GM12875 (cell line): Measurements from ENCODE around the gene EXOC5.
"Not testable (repeated sequence)": the region's sequence is repeated elsewhere in the genome, so short reads cannot be mapped to it uniquely, and the experiment has no call there.

Source experiments
- H3K4me3 ChIP-seq: one replicate; pipeline ENCODE4 v1.5.1; 2011; ENCODE audit warnings: low read depth, low read length, control low read depth
- TF ChIP-seq, protein P1 (sequence below): IDR thresholded peaks from 2 replicates; pipeline ENCODE4 v1.5.1; 2011; ENCODE audit warnings: low read depth, mild to moderate bottlenecking, control low read depth, inconsistent platforms, low read length, moderate library complexity, borderline replicate concordance; ENCODE audit not compliant: insufficient read depth

The EXOC5 gene

DNA sequence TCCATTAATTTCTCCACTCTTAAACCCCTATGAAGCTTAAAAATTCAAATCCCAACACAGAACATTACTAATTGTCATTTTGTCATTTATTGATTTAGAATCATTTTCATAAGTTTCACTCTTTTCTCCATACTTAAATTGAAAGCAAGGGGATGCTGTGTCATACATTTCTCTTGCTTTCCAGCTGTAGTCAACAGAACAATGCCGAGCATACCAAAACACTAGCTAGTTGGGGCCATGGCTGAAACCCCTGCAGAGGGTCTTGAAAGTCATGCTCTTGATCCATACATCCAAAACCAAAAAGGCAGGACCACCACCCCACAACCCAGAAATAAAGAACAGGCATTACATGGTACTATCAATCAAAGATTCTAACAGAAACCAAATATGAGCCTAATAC is 9.0 kb downstream of the EXOC5 start:
- TF ChIP-seq, protein P1, sequence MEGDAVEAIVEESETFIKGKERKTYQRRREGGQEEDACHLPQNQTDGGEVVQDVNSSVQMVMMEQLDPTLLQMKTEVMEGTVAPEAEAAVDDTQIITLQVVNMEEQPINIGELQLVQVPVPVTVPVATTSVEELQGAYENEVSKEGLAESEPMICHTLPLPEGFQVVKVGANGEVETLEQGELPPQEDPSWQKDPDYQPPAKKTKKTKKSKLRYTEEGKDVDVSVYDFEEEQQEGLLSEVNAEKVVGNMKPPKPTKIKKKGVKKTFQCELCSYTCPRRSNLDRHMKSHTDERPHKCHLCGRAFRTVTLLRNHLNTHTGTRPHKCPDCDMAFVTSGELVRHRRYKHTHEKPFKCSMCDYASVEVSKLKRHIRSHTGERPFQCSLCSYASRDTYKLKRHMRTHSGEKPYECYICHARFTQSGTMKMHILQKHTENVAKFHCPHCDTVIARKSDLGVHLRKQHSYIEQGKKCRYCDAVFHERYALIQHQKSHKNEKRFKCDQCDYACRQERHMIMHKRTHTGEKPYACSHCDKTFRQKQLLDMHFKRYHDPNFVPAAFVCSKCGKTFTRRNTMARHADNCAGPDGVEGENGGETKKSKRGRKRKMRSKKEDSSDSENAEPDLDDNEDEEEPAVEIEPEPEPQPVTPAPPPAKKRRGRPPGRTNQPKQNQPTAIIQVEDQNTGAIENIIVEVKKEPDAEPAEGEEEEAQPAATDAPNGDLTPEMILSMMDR, result no peak
- no peak overlapping the region for H3K4me3 ChIP-seq

- H3K4me3 ChIP-seq, result not testable (repeated sequence)
These were observed 10.5 kb downstream of the EXOC5 start for GRCh38 chr14:57258221-57258620.

DNA sequence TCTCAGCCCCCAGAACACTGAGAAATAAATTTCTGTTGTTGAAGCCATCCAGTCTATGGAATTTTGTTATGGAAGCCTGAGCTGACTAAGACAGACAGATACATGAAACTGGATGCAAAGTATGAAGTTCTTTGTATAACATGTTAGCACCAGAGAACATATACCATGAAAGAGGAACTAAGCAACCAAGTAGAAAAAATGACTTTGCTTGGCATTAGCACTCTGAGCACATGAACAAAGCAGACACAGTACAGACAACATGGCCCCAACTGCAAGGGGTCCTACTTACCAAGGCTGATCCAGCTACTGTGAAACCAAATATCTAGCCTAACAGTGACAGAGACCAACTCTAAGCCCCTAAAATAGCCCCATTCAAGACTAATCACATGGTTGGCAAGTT is 13.8 kb downstream of the EXOC5 start:
- TF ChIP-seq, protein P1, result no peak
- no peak overlapping the region for H3K4me3 ChIP-seq

GRCh38 chr14:57246933-57247657 is 21.6 kb downstream of the EXOC5 start:
- no peak overlapping the region for H3K4me3 ChIP-seq
- TF ChIP-seq, protein P1, result no peak

- TF ChIP-seq, protein P1, result no peak
- no peak overlapping the region for H3K4me3 ChIP-seq
These were observed 22.8 kb downstream of the EXOC5 start for GRCh38 chr14:57245941-57246340.

- H3K4me3 ChIP-seq, result no peak overlapping the region
- TF ChIP-seq, protein P1, result no peak
These were observed 24.6 kb downstream of the EXOC5 start for GRCh38 chr14:57244106-57244505.

- H3K4me3 ChIP-seq, result no peak overlapping the region
- TF ChIP-seq, protein P1, result no peak
These were observed 25.4 kb downstream of the EXOC5 start for GRCh38 chr14:57243320-57243719.

DNA sequence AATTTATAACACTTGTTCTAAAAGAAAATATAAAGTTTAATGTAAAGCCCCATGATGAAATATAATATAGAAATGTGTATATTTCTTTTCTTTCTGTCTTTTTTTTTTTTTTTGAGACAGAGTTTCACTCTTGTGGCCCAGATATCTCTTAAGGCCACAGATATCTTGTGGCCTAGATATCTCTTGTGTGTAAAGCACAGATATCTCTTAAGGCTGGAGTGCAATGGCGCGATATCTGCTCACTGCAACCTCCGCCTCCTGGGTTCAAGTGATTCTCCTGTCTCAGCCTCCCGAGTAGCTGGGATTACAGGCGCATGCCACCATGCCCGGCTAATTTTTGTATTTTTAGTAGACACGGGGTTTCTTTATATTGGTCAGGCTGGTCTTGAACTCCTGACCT is 28.6 kb downstream of the EXOC5 start:
- H3K4me3 ChIP-seq, result not testable (repeated sequence)
